ENCODE results near the gene SLC24A4. TPM values are rescaled to one million over a fixed set of nuclear protein-coding genes. Genes with fewer than 3 reads are reported as not detected.

The SLC24A4 gene
- polyA plus RNA-seq, 3 donors: 0.19 to 0.59 (median 0.30) TPM

DNA sequence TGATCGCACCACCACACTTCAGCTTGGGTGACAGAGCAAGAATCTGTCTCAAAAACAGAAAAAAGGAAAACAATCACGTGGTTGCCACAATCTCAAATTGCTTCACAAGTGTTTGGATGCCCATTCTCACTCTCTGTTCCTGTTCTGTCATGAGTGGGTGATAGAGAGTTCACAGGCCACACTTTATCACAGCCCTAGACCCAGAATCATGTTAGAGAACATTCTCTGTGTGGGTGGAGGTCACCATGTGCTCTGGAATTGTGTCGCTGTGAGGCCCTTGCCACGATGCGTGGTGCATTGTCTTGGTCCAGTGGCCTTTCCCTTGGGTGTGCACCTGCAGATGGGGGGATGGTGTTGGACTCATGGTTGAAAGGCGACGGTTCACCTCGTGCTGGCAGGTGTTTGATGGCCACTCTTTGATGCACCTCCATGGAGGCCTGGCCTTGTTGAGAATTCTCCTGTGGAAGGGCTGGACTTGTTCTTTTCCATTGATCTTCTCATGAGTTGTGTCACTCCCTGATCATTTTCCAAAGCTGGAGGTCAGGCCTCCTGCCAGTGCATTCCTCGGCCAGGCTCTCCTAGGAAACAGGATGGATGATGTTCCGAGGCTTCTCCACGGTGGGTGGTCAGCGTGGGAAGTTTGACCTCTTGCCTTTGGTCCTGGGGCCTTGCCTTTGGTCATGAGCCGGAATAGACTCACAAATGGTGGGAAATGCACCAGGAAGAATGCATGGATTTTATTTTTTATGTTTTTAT lies 91.9 kb downstream of the SLC24A4 start:
- DNase-seq (ENCODE audit: extremely low read depth in 1 of 11, low read depth in 9 of 11, low spot score in 4 of 11): no peak

DNA sequence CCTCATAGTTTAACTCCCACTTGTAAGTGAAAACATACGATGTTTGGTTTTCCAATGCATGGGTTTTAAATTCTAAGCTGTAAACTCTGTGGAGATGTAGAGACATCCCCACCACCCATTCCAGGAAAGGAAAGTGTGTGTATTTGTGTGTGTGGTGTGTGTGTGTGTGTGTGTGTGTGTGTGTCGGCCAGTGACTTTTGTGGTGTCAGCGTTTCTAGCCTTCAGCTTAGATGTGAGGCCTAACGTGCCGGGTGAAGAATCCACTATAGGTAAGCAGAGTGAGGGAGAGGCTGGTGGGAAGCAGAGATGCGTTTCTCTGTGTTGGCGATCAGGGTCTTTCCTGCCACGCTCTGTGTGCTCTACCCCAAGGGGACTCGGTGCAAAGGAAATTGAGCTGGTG lies 93.0 kb downstream of the SLC24A4 start:
- no peak for DNase-seq (ENCODE audit: extremely low read depth in 1 of 11, low read depth in 9 of 11, low spot score in 4 of 11)

DNA sequence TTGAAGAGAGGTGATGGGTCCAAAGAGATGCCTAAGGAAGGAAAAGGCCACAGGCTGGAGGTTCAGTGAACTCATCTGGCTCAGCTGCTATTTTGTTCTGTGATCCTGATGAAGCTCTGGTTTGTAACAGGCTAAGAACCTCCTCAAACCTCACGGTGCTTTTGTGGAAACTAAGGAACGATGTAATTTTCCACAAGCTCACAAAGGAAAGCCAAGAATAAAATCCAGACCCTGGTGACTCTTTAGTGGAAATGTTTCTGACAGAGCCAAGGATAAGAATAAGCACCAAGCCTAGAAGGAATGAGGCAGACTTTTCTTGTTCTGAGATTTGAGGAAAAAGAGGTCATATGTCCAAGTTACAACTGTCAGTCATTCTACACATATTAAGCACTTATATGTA lies 93.6 kb downstream of the SLC24A4 start:
- no peak for DNase-seq (ENCODE audit: extremely low read depth in 1 of 11, low read depth in 9 of 11, low spot score in 4 of 11)

DNA sequence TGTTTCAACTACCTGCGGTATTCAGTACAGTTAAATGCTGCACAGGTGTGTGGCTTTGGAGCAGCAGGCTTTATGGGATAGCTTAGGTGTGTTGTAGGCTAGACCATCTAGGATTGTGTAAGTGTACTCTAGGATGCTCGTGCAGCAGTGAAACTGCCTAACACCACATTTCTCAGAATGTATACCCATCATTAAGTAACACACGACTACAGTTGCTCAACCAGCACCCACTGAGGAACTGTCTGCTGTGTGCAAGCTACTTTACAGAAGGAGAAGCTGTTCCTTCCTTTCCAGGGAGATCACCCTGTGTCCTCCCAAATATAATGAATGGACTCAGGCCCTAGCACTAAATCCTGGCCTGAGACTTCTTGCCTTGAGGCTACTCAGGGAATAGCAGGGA lies 94.8 kb downstream of the SLC24A4 start:
- DNase-seq (ENCODE audit: extremely low read depth in 1 of 11, low read depth in 9 of 11, low spot score in 4 of 11): no peak

DNA sequence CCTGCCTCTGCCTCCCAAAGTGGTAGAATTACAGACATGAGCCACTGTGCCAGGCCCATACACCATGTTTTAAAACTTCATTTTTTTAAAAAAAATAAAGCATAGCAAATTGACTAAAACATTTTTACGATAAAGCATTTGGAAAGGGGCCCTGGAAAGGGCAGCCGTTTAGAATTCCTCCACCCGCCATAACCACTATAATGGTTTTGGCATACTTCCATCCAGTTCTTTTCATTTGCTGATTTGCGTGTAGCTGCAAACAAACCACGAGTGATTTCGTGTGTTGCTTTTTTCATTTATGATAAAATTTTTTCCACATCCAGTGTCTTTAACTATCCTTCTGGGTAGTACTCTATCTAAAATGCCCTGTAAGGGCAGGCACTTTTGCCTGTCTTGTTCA lies 98.8 kb downstream of the SLC24A4 start:
- peak in 1 of 11 donors; percentile 11 for DNase-seq (ENCODE audit: extremely low read depth in 1 of 11, low read depth in 9 of 11, low spot score in 4 of 11)

DNA sequence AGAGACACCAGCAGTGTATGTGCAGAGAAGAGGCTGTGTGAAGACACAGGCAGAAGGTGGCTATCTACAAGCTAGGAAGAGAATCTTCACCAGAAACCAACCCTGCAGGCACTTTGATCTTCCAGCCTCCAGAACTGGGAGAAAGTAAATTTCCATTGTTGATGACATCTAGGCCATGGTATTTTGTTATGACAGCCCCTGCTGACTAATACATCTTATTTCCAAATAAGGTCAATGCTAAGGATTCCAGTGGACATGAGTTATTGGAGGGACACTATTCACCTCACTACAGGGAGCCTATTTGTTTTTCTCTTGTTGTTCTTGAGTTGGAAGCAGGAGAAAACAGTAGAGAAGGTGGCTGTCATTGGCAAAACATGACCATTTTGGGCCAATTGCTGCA lies 102.1 kb downstream of the SLC24A4 start:
- no peak for DNase-seq (ENCODE audit: extremely low read depth in 1 of 11, low read depth in 9 of 11, low spot score in 4 of 11)

DNA sequence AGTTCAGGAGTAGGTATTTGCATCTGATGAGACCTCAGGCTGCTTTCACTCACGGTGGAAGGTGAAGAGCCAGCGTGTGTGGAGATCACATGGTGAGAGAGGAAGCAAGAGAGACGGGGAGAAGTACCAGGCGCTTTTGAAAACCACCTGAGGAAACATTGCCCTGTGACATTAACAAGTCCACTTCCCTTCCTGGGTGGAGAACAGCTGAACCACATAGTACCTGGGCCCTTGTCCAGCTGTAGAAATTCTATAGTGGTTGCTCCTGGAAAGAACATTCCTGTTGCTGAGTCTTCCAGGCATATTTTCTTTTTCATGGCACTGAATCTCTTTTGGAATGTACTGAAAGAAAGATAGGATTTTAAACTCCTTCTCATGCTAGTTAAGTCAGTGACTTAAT lies 103.3 kb downstream of the SLC24A4 start:
- no peak for DNase-seq (ENCODE audit: extremely low read depth in 1 of 11, low read depth in 9 of 11, low spot score in 4 of 11)

DNA sequence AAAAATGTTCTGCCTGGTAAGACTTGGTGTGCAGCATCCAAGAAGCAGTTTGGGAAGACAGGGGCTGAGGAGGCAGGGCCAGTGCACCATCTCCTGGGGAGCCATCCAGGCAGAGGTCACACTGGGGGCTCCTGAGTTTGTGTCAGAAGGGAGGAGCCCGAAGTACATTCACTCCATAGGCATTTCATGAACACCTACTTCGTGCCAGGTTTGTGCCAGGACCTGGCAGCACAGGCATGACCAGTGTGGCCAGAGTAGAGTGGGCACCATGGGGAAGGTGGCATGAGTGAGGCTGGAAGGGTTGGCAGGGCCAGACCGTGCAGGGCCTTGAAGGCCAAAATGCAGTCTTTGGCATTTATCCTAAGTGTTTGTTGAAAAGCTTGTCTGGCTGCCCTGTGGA lies 104.1 kb downstream of the SLC24A4 start:
- DNase-seq (ENCODE audit: extremely low read depth in 1 of 11, low read depth in 9 of 11, low spot score in 4 of 11): no peak

DNA sequence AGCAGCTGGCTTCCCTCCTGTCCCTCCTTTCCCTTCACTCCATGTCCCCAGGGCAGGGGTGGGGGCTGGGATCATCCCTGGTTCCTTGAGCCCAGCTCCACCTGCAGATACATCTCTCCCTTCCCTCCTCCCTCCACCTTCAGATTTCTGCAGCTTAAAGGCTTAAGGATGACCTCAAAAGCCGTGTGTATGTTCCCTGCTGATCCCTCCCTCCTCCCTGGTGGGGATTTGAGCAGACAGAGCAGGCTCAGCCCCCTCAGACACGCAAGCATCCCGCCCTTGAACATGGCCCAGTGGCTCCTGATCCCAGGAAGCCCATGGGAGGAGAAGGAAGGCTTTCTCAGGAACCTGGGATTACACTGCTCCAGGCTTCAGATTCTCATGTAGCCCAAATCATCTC lies 107.7 kb downstream of the SLC24A4 start:
- DNase-seq (ENCODE audit: extremely low read depth in 1 of 11, low read depth in 9 of 11, low spot score in 4 of 11): no peak

DNA sequence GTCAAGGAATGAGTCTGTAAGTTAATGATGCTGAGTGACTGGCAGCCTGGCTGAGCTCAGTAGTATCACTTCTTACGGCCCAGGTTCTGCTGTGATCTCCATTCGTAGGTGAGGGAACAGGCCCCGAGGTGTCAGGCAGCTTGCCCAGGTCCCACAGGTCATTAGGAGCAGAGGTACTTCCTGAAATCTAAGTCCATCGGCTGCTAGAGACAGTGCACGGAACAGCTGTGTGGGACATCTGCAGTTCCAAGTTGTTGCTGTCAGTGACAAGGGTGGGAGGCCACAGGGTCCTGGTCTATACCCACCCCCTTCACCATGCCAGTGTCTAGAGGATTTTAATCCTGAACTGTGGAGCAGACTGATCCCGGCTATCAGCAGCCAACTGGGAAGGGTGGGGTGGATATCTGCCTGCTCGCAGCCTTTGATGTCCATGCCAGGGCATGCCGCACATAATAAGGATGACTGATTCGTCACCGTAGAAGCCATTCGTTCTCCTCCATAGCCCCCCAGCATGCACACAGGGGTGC lies 108.3 kb downstream of the SLC24A4 start:
- DNase-seq (ENCODE audit: extremely low read depth in 1 of 11, low read depth in 9 of 11, low spot score in 4 of 11): no peak

DNA sequence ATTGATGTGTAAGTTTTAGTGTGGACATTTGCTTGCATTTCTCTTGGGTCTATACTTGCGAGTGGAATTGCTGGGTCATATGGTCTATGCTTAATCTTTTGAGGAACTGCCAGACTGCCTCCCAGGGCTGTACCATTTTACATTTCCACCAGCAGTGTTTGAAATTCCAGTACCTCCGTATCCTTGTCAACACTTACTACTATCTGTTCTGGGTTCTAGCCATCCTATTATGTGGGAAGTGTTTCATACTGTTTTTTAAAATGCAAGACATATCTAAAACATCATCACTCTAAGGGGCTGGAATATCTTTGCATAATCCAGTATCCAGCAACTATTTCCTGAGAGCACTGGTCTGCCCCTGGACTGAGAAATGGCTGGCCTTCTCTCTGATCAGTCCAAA lies 110.4 kb downstream of the SLC24A4 start:
- no peak for DNase-seq (ENCODE audit: extremely low read depth in 1 of 11, low read depth in 9 of 11, low spot score in 4 of 11)

DNA sequence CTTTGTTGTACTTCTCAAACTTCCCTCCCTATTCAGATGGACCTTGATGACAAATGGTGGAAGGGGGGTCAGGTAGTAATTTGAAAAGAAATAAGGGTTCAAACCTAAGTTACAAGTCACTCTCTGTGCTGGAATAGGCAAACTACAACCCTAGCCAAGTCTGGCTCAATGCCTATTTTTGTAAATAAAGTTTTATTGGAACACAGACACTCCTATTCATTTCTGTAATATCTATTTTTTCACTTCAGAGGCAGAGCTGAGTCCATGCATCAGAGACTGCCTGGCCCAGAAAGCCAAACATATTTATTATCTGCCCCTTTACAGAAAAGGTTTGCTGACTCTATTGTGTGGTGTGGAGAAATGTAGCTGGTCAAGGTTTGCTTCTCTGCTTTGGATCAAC lies 112.2 kb downstream of the SLC24A4 start:
- no peak for DNase-seq (ENCODE audit: extremely low read depth in 1 of 11, low read depth in 9 of 11, low spot score in 4 of 11)

DNA sequence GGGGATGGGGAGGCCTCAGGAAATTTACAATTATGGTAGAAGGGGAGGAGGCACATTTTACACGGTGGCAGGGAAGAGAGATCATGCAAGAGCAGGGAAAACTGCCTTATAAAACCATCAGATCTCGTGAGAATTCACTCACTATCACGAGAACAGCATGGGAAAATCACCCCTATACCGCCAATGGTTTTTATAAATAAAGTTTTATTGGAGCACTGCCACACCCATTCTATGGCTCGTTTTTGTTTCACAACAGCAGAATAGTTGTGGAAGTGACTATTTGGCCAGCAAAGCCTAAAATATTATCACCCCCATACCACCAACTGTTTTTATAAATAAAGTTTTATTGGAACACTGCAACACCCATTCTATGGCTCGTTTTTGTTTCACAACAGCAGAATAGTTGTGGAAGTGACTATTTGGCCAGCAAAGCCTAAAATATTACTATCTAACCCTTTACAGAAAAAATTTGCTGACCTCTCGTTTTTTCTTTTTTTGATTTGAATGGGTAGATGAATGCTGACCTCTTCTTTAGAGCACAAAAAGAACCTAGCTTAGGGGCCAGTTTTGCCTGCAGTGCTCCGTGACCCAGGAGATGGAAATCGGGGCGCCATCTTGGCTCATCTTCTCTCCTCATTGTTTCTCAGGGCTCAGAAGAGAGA lies 113.3 kb downstream of the SLC24A4 start:
- no peak for DNase-seq (ENCODE audit: extremely low read depth in 1 of 11, low read depth in 9 of 11, low spot score in 4 of 11)

DNA sequence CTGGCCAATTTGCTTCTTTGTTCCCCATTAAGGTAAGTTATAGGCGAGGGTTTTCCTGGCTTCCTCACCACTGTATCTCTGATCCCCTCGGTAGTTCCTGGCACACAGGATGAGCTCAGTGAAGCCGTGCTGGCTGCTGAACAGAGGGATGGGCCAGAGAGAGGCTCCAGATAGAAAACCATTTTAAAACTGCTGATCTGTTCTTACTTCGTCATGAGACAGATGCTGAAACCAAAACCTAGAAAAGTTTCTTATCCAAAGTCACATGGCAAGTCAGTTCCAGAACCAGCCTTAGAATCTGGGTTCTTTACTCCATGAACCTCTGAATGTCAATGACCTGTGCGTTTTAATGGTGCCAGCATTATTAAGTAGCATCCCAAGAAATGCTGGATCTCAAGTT lies 114.3 kb downstream of the SLC24A4 start:
- DNase-seq (ENCODE audit: extremely low read depth in 1 of 11, low read depth in 9 of 11, low spot score in 4 of 11): no peak

DNA sequence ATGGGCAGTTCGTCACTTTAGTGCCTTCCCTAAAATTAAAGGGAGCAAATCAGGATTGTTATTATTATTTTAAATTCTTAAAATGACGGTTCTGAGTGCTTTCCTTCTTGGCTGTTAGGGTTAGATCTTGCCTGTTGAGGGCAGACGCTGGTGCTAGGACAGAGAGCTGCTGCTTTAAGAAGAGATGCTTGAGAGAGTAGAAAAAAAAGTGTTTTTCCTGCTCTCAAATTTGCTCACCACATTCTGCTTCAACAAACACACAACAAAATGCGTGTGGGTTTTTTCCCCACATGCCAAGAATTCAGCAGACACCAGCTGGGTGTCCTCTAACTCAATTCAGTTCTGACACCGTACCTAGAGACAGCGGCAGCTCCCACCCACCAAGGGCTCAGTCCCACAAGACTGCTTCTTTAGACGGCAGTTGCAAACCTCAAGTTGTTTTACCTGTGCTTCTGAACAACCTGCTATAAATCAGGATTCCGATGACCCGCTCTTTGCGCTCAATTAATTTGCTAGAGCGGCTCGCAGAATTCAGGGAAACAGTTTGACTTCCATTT lies 114.8 kb downstream of the SLC24A4 start:
- peak in 7 of 11 donors; percentile 17 to 66 (median 38) for DNase-seq (ENCODE audit: extremely low read depth in 1 of 11, low read depth in 9 of 11, low spot score in 4 of 11)

DNA sequence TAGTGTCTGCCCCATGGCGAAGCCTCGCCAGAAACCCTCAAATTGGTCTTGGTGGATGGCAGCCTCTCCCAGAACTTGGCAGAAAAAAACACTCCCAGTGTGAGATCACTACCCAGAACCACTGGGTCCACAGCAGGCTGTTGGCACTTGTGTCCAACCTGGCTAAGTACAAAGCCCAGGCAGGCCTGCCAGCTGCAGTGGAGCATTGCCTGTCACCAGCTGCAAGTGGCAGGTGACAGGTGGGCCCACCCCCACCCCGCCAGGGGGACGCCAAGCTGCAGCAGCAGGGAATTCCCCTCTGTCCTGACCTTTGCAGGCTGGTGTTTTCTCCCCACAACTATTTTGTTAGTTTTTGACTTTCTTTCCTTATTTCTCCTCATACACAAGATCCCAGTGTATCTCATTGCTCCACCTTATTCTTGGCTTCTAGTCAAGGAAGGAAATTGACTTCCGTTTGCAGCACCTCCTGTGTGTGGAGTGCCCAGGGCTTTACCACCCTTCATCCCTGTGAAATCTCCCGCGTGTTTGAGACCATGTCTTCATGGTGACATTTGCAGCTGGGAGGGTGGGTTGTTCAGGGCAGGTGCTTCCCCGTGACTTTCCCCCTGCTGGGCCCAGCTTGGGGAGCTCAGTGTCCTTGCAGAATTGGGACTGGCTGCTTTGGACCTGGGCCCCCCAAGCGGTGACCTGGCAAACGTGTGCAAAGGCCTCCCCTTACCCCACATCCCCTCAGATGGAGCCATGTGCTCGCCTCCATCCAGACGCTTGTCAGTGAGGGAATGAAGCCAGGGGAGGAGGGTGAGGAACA lies 116.8 kb downstream of the SLC24A4 start:
- DNase-seq (ENCODE audit: extremely low read depth in 1 of 11, low read depth in 9 of 11, low spot score in 4 of 11): no peak

DNA sequence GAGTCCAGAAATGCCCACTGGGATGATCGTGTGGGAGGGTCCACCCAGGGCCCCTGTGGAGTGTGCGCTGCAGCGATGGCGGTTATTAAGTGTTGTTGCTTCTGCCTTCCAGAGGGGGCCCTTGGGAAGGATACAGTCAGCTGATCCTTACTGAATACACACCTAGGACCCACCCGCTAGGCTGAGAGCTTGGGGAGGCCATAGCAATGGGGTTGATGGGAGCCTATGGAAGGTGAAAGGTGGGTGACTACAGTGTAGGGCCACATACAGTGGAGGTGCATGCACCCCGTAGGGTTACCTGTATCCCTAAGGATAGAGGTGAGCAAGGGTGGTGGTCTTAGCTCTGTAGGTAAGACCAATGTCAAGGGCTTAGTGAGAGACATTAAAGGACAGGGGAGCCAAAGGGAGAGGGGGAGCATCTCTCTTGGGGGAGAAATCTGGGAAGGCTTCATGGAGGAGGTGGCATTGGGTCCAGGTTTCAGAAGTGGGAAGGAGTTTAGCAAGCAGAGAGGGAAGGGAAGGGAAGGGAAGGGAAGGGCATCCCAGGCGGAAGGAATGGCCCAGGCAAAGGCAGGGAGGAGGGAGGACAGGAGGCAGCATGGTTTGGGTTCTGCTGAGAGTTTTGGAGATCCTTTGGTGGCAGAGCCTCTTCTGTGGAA lies 117.5 kb downstream of the SLC24A4 start:
- no peak for DNase-seq (ENCODE audit: extremely low read depth in 1 of 11, low read depth in 9 of 11, low spot score in 4 of 11)

DNA sequence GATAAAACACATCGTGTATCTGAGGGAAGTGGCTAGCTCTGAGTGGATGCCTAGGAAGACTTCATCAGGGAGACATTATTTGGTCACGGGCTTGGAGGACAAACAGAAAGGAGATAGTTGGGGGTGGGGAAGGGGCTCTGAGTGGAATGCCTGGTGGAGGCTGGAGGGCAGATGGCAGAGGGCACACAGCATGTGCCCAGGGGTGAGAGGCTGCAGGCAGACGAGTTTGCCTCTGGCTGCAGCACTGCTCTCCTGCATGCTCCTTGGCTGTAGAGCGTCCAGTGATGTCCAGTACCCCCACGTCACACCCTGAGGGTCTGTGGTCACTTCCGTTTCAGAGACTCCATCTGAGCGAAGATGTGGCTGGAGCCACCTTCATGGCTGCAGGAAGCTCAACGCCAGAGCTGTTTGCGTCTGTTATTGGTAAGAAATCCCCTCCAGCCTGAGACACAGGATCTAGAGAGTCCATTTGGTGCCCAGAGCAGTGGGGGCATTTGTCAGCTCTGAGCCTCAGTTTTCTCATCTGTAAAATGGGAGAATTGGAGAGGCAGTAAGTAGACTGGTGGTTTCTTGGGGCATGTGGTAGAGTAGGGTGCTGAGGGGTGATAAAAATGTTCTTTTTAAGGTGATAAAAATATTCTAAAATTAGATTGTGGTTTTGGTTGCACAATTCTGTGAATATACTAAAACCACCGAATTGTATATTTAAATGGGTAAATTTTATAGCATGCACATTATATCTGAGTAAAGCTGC lies 119.0 kb downstream of the SLC24A4 start:
- DNase-seq (ENCODE audit: extremely low read depth in 1 of 11, low read depth in 9 of 11, low spot score in 4 of 11): no peak
